ENCODE results near the gene SLC36A1. TPM values are rescaled to one million over a fixed set of nuclear protein-coding genes. Genes with fewer than 3 reads are reported as not detected.

Gene SLC36A1
- total and polyA plus RNA-seq, 2 donors (not counting 3 experiments of a cell fraction or from before 2014, with no cell fraction given) = 11.8 to 14.5 TPM

DNA sequence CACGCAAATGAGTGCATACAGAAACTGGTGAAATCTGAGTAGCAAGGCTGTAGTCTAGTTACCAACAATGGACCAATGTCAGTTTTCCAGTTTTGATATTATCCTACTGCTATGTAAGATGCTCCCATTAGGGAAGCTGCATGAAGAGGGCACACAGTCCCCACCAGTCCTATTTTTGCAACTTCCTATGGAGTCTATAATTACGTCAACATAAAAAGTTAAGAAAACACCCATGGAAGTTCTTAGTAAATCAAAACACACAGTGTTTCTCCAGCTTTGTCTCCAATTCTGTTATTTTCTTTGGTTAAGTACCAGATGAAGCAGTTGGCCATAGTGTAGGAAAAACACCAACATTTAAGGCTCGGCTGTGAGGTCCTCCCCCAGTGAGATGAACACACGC, 85.0 kb downstream of the SLC36A1 start:
- no peak for DNase-seq (ENCODE audit: low read depth, low spot score)
- no peaks in the 10 kb centered on the region for H3K79me2 ChIP-seq (ENCODE audit: control insufficient read depth, insufficient read depth, low read length)
- H3K9me1 ChIP-seq (replicated peaks; ENCODE audit: control insufficient read depth, extremely low read depth, insufficient read depth, low read length) = no peaks in the 10 kb centered on the region
- peaks cover 2 to 3% of the 10 kb centered on the region in 2 experiments for H3K27me3 ChIP-seq (ENCODE audit: control insufficient read depth in 2 of 2, insufficient read depth in 2 of 2, low read length in 2 of 2)
- H2AFZ ChIP-seq (ENCODE audit: low read depth, low read length) = no peak overlapping the region
- no peaks in the 10 kb centered on the region for H3K4me1 ChIP-seq (ENCODE audit: control insufficient read depth, extremely low read depth, insufficient read depth, low read length)
- H3K9me3 ChIP-seq (replicated peaks; ENCODE audit: control insufficient read depth, insufficient read depth, low read length) = no peaks in the 10 kb centered on the region
- ChIA-PET CTCF (interaction anchor here (0.6 to 1.2 kb wide), 3 partner anchors 9 to 219 kb away, joined by 3 to 6 read pairs (median 3); no protein-coding TSS in a partner anchor), POLR2A (no interaction called here)
- no peak overlapping the region for H3K27ac ChIP-seq (ENCODE audit: insufficient read depth, low read depth, low read length)
- H3K9ac ChIP-seq (replicated peaks; ENCODE audit: extremely low read depth, insufficient read depth, low read length) = no peak overlapping the region
- no peak overlapping the region for H3K4me3 ChIP-seq (replicated peaks in 1 of 3; ENCODE audit: insufficient read depth in 1 of 3, low read depth in 1 of 3, low read length in 3 of 3)
- dilution Hi-C loops (cut with MboI; ENCODE audit: extremely low pct_ligation_motif_present, low sequenced_read_pairs) = no loop called here
- FAIRE-seq = no peak
- intact Hi-C loops (cut with micrococcal nuclease) = no loop called here
- TF ChIP-seq, protein P1, sequence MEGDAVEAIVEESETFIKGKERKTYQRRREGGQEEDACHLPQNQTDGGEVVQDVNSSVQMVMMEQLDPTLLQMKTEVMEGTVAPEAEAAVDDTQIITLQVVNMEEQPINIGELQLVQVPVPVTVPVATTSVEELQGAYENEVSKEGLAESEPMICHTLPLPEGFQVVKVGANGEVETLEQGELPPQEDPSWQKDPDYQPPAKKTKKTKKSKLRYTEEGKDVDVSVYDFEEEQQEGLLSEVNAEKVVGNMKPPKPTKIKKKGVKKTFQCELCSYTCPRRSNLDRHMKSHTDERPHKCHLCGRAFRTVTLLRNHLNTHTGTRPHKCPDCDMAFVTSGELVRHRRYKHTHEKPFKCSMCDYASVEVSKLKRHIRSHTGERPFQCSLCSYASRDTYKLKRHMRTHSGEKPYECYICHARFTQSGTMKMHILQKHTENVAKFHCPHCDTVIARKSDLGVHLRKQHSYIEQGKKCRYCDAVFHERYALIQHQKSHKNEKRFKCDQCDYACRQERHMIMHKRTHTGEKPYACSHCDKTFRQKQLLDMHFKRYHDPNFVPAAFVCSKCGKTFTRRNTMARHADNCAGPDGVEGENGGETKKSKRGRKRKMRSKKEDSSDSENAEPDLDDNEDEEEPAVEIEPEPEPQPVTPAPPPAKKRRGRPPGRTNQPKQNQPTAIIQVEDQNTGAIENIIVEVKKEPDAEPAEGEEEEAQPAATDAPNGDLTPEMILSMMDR (IDR thresholded peaks at IDR 0.05; ENCODE audit: extremely low read depth in 1 of 2, insufficient read depth in 1 of 2, low read depth in 1 of 2, low read length in 2 of 2) = no peak
- TF ChIP-seq MYC (IDR thresholded peaks at IDR 0.05; ENCODE audit: low read depth, low read length) (no peak), POLR2AphosphoS5 (IDR thresholded peaks at IDR 0.05; ENCODE audit: insufficient read depth, low read depth, low read length) (no peak), JUN (IDR thresholded peaks at IDR 0.05; ENCODE audit: borderline replicate concordance, insufficient read depth, insufficient read length, low read depth) (no peak), EZH2 (IDR thresholded peaks at IDR 0.05; ENCODE audit: borderline replicate concordance, low read depth, low read length, severe bottlenecking) (no peak), FOS (IDR thresholded peaks at IDR 0.05; ENCODE audit: borderline replicate concordance, insufficient read depth, low read length) (no peak), POLR2A (IDR thresholded peaks at IDR 0.05; ENCODE audit: low read depth, low read length) (no peak), GATA2 (IDR thresholded peaks at IDR 0.05; ENCODE audit: insufficient read depth, insufficient read length, low read depth, low read length) (no peak)
- TF ChIP-seq, protein P2, sequence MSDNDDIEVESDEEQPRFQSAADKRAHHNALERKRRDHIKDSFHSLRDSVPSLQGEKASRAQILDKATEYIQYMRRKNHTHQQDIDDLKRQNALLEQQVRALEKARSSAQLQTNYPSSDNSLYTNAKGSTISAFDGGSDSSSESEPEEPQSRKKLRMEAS (IDR thresholded peaks at IDR 0.05; ENCODE audit: insufficient read depth, insufficient read length) = no peak
- H3K4me2 ChIP-seq (ENCODE audit: insufficient read depth, low read length) = no peak overlapping the region
- no peaks in the 10 kb centered on the region for H3K36me3 ChIP-seq (ENCODE audit: control insufficient read depth in 2 of 2, extremely low read depth in 1 of 2, insufficient read depth in 2 of 2, low read length in 2 of 2)
- H4K20me1 ChIP-seq (replicated peaks; ENCODE audit: control insufficient read depth, extremely low read depth, insufficient read depth, low read length) = no peaks in the 10 kb centered on the region
- BruUV-seq (replicated peaks) = no TSS peak

Measured in endothelial cell of umbilical vein (primary cell).